H1 (cell line): Measurements from ENCODE around the gene DNAH10. TPM values are rescaled to one million over a fixed set of nuclear protein-coding genes. Genes with fewer than 3 reads are reported as not detected.

Source experiments
- CHD7 ChIP-seq: fragments of 300-600 bp; sonication (generic); IDR thresholded peaks from 2 replicates; pipeline ENCODE4 v1.7.1; 2012; ENCODE audit warnings: low read length, moderate library complexity, mild to moderate bottlenecking, inconsistent platforms; ENCODE audit not compliant: insufficient replicate concordance
- polyA plus RNA-seq, 7 experiments: library from polyadenylated mRNA; depleted of rRNA in 3 of 7; stranded (reverse) in 5 of 7; unstranded in 2 of 7; fragments of >200 nt in 5 of 7; fragments of 200-250 nt in 2 of 7; gene quantifications; 1 replicate in 5 of 7; 2 replicates in 1 of 7; 4 replicates in 1 of 7; pipeline versions ENCODE4 v1.2.1 to v1.2.3, GENCODE V29; 2011 to 2013; ENCODE audit warnings: missing spikeins in 2 of 7, mixed read lengths in 2 of 7
- total RNA-seq: library from RNA; stranded (reverse); fragmentation: NEBNext Ultra II Directional; extraction: Animal tissue kit (Norgen Biotek cat#: 25700); gene quantifications from 2 replicates; pipeline ENCODE4 v1.2.1, GENCODE V29; 2021

DNAH10 gene
- total and polyA plus RNA-seq, 2 of the 8 experiments (the other 6 are each of a cell fraction or from before 2014, with no cell fraction given), result 0.02 to 0.24 TPM

- TF ChIP-seq CHD7, result no peak
These were observed 188.6 kb downstream of the DNAH10 start (continued) for GRCh38 chr12:123950476-123951349.
